HG02759 (cell line): ENCODE measurements around the gene SMYD3.
A peak's percentile ranks its signal among the peaks of the same experiment; 100 is the strongest.
"Not testable (repeated sequence)": the region's sequence is repeated elsewhere in the genome, so short reads cannot be mapped to it uniquely, and the experiment has no call there.

Experiments used
- ATAC-seq: cut with Tn5 transposase; IDR thresholded peaks from one replicate; pipeline ENCODE4 v1.9.1; 2021; ENCODE audit warnings: mild to moderate bottlenecking, moderate library complexity; ENCODE audit not compliant: unreplicated experiment

Gene SMYD3

GRCh38 chr1:246048693-246049092 is 458.4 kb downstream of the SMYD3 start:
- ATAC-seq = no peak

DNA sequence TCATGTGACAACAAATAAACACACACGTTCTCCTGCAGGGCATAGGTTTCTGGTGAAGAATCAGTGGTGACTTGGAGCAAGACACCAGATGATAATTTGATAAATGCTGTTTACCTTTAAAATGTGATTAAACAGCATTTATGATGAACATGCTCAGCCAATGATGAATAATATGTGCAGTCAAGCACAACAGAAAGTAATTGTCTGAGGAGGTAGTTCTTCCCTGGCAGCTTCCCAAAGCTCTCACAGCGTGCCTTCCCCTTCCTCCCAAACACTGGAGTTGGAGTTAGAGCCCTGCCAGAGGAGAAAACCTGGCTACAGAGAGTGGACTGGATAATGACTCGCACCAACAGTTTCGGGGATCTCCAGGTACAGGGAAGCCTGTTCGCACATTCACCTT is 463.5 kb downstream of the SMYD3 start:
- ATAC-seq = no peak

DNA sequence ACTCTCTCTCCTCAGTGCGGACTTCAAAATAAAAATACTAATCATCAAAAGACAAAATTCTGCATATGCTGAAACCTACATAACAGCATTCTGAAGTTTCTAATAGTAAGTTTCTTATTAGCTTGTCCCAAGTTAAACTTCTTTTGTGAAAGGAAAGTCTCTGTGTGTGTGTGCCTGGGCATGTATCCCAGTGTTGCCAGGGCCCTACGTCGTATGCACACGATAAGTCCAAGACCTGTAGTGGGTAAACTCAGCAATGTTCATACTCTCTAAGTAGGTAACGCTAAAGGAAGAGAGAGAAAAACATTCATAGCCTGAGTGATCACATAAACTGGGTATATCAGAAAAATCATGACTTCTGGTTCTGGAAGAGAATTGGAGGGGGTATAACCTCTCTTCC is 465.7 kb downstream of the SMYD3 start:
- ATAC-seq = no peak

- ATAC-seq = no peak
Observed at GRCh38 chr1:246040200-246040890, 466.7 kb downstream of the SMYD3 start.

- no peak for ATAC-seq
Observed at GRCh38 chr1:246039584-246039983, 467.5 kb downstream of the SMYD3 start.

DNA sequence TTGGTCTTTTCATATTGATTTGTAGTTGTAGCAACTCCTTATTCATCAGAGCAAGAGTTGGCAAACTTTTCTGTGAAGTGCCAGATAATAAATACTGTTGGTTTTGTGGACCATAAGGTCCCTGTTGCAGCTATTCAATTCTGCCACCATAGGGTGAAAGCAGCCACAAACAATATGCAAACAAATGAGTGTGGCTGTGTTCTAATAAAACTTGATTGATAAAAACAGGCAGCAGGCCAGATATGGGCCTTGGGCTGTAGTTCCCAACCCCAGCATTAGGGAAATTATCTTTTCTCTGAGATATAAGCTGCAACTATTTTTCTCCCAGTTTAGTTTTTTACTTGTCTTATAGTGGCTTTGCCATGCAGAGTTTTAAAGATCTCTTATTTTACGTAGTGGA is 469.2 kb downstream of the SMYD3 start:
- ATAC-seq = no peak

DNA sequence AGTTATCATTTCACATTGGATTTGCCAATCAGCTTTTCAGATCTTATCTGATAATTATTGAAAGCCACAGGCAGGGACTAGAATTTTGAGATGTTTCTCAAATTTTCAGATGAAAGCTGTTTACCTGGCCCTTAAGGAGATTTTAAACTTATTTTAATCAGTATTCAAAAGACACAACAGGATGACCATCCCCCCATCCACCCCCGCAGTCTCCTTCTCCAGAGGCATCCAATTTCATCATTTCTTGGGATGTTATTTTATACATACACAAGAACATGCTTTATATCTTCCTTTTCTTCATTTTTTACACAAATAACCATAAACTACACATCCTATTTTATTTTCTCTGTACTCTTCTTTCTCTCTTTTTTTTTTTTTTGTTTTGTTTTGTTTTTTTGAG is 470.9 kb downstream of the SMYD3 start:
- ATAC-seq = no peak

DNA sequence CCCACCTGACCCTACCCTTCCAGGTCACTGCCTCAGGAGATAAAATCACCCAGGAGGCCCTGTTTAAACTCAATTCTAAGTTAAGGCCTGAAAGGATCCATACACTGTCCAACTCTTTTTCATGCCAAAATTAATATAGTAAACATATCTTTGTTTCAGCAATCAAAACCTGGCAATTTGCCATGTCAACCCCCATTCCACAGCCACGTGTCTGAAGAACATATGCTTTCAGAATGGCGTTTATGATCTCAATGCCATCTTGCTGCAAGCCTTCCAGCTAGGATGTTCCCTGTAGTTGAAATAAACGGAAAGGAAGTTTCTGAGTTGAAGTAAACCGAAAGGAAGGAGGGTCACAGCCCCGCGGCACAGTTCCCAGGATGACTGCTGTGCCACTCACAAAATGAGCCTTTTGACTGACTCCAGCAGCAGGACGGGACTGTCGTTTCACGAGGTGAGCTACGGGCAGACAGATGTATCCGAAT is 472.0 kb downstream of the SMYD3 start:
- ATAC-seq = no peak

- no peak for ATAC-seq
Observed at GRCh38 chr1:246034630-246035029, 472.4 kb downstream of the SMYD3 start.

GRCh38 chr1:246032984-246033383 is 474.1 kb downstream of the SMYD3 start:
- no peak for ATAC-seq

DNA sequence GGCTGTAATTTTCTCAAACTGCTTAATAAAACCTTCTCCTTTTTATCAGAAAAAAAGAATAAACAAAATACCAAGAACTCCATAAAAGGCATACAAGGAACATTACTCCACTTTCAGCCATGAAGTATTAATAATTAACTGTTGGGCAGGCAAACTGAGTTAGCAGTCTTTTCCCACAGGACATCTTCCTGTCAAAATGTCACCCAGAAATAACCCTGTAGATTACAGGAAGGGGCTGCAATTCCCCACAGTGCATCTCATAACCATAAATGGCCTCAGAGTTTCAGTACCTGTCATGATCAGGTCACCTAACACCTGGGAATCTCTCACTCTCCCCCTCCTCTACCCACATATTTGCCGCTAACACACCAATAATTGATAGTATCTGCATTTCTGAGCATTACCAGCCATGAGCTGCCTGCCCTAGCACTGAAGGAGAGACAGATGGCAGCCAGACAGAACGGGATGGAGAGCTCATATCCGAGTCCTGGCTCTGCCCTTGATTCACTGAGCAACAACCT is 475.0 kb downstream of the SMYD3 start:
- no peak for ATAC-seq

DNA sequence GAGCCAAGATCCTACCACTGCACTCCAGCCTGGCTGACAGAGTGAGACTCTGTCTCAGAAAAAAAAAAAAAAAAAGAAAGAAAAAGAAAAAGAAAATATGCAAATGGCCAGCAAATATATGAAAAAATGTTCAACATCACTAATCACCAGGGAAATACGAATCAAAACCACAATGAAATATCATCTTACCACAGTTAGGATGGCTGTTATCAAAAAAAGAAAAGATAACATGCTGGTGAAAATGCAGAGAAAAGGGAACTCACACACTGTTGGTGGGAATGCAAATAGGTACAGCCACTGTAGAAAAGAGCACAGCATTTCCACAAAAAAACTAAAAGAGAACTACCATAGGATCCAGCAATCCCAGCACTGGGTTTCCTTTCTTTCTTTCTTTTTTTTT is 477.5 kb downstream of the SMYD3 start:
- ATAC-seq = no peak

DNA sequence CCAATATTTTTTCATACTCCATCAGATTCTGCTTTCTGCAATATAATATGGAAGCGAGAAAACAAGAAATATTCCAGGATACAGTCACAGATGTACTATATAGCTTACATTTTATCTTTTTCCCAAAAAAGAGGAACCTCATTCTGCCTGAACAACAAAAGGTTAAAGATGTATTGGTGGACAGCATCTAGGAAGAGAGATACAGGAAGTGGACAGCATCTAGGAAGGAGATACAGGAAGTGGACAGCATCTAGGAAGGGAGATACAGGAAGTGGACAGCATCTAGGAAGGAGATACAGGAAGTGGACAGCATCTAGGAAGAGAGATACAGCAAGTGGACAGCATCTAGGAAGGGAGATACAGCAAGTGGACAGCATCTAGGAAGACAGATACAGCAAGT is 483.0 kb downstream of the SMYD3 start:
- not testable (repeated sequence) for ATAC-seq

DNA sequence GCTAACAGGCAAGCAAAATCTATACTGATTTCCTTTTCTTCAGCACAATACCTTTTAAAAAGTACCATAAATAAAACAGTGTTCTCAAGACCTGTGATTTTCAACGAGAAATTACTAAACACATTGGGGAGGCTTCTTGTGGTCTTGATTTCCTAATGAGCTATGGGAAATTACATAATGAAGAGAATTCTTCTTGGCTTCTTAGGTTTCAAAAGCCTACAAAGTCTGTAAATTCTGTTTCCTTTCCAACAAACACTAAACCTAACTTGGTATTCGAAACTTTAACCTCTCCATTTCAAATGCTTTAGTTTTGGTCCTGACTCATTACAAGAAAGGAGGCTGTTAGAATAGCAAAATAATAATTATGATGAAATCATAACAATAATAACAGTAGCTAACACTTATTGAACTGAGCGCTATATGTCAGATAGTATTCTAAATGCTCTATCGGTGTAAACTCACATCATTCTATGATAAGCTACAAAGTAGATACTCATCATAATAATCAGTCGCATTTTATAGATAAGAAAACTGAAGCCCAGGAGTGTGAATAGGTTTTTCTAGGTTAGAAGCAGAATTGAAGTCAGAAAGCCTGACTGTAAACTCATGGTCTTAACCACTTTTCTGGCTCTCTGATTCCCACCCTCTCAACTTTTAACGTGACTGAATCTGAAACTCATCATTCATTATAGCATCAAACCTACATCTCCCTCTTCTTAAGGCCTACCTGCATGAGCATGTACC is 486.7 kb downstream of the SMYD3 start:
- ATAC-seq = no peak

DNA sequence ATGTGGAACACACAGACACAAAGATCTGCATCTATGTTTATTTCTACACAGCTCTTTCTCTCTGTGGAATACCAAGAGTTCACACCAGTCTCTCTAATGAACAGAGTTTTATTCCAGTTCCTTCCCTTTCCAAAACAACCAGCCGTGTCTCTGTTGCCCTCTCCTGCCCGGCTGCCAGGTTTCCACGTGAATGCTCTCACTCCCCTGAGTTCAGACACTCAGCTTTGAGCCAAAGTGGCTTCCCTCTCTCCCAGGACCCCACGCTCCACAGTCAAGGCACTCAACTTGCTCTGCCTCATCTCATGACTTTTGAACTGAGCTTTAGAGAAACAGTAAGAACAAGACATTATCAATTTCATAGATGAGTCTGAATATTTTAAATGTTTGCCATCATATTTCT is 488.9 kb downstream of the SMYD3 start:
- no peak for ATAC-seq

- ATAC-seq = no peak
Observed at GRCh38 chr1:246012341-246012740, 494.7 kb downstream of the SMYD3 start.

DNA sequence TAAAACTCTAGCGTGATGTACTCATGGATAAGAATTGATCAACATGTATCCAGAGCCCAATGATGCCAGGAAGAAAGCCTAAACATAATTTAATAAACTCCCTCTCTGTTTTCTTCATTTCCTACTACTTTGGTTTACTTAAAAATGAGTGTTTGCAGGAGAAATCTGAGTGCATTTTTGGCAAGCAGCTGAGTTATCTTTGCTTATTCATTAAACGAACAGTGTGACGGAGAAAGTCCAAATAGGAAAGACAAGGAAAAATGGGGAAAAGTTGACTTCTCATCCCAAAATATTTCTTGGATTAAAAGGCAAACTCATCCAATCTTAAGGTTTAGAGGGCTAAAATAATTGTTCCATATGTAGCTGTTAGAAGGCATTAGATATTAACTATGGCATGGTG is 496.7 kb downstream of the SMYD3 start:
- no peak for ATAC-seq

GRCh38 chr1:246008363-246008831 is 498.7 kb downstream of the SMYD3 start:
- ATAC-seq = no peak

- no peak for ATAC-seq
Observed at GRCh38 chr1:246005067-246005466, 502.0 kb downstream of the SMYD3 start.

DNA sequence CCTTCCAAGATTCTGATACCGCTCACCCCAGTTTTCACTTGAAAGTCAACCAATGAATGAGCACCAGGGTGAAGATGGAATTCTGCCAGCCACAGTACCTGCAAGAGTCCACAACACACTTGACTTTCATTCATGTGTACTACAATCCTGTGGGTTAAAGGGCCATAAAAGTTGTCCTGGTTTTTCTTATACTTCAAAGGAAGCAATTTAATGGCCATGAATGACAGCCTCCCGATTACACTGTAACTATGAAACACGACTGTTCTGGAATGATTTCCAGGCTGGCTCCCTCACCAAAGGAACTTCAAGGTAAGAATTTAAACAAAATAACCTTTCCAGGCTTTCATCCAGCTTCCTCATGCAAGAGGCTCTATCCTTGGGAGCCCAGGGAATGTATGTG is 502.8 kb downstream of the SMYD3 start:
- no peak for ATAC-seq

- ATAC-seq = no peak
Observed at GRCh38 chr1:246003442-246003730, 503.7 kb downstream of the SMYD3 start.

DNA sequence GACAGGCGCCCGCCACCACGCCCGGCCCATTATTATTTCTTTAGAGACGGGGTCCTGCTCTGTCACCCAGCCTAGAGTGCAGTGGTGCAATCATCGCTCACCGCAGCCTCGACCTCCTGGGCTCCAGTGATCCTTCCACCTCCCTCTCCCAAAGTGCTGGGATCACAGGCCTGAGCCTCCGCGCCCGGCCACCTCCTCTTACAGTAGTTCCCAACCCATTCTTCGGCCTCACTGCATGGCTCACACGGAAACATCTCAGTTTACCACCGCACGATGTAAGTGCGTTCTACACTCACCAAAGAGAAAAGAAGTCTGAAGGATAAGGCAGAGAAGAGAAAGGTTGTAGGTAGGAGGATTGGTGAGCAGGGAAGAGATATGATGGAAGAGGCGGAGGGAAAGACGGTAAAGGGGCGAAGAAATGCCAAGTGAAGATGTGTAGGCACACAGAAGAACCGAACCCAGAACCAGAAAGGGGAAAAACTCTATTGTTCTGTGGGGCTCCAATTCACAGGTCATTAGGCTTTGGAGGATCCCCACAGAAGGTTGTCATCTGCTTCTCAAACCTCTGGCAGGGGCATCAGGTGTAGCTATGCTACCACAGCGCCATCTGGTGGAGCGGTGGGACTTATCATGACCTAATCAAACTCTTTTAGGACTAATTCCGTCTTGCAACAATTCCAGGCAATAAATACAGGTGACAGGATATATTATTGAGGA is 504.2 kb downstream of the SMYD3 start:
- ATAC-seq = peak; percentile 58
